ENCODE measurements around the gene CLCN6.

DNA sequence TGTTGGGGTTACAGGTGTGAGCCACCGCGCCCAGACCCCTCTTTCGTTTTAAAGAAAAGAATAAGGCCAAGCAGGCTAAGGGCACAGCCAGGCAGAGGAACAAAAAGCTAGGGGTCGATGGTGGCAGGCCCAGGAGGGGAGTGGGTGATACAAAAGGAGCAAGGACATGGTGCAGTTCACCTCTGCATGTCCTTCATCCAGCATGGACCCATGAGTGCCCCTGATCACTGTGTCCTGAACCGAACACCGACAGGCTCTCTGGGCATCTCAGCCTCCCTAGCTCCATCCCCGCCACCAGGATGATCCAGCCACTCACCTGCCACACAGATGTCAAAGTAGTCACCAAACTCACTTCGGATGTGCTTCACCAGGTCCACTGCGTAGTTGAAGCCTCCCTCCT, 6.1 kb upstream of the CLCN6 start:
- TF ChIP-seq, protein P1, sequence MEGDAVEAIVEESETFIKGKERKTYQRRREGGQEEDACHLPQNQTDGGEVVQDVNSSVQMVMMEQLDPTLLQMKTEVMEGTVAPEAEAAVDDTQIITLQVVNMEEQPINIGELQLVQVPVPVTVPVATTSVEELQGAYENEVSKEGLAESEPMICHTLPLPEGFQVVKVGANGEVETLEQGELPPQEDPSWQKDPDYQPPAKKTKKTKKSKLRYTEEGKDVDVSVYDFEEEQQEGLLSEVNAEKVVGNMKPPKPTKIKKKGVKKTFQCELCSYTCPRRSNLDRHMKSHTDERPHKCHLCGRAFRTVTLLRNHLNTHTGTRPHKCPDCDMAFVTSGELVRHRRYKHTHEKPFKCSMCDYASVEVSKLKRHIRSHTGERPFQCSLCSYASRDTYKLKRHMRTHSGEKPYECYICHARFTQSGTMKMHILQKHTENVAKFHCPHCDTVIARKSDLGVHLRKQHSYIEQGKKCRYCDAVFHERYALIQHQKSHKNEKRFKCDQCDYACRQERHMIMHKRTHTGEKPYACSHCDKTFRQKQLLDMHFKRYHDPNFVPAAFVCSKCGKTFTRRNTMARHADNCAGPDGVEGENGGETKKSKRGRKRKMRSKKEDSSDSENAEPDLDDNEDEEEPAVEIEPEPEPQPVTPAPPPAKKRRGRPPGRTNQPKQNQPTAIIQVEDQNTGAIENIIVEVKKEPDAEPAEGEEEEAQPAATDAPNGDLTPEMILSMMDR (IDR thresholded peaks at IDR 0.05) = no peak
- TF ChIP-seq POLR2AphosphoS5 (IDR thresholded peaks at IDR 0.05) = no peak
- TF ChIP-seq POLR2A (IDR thresholded peaks at IDR 0.05) = no peak
